HL-60 (cell line): ENCODE data around the gene NOTCH2.

Experiments
- GABPA ChIP-seq: IDR thresholded peaks from 2 replicates; pipeline ENCODE4 v1.6.1; 2012; ENCODE audit warnings: low read depth
- TF ChIP-seq, protein P1 (sequence below): IDR thresholded peaks from one replicate; pipeline ENCODE4 v1.5.1; 2011; ENCODE audit warnings: low read length, control low read depth, inconsistent platforms; ENCODE audit not compliant: insufficient read depth

- TF ChIP-seq, protein P1, sequence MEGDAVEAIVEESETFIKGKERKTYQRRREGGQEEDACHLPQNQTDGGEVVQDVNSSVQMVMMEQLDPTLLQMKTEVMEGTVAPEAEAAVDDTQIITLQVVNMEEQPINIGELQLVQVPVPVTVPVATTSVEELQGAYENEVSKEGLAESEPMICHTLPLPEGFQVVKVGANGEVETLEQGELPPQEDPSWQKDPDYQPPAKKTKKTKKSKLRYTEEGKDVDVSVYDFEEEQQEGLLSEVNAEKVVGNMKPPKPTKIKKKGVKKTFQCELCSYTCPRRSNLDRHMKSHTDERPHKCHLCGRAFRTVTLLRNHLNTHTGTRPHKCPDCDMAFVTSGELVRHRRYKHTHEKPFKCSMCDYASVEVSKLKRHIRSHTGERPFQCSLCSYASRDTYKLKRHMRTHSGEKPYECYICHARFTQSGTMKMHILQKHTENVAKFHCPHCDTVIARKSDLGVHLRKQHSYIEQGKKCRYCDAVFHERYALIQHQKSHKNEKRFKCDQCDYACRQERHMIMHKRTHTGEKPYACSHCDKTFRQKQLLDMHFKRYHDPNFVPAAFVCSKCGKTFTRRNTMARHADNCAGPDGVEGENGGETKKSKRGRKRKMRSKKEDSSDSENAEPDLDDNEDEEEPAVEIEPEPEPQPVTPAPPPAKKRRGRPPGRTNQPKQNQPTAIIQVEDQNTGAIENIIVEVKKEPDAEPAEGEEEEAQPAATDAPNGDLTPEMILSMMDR = no peak
- no peak for TF ChIP-seq GABPA
These were observed 187.1 kb downstream of the NOTCH2 start for GRCh38 chr1:119882132-119883049.
